Left forelimb (tissue), 1 donor: ENCODE measurements around the gene CPOX.
"Not testable (repeated sequence)": the region's sequence is repeated elsewhere in the genome, so short reads cannot be mapped to it uniquely, and the experiment has no call there.

Experiments
- DNase-seq: peaks from one replicate; pipeline ENCODE4 v3.0.0-alpha.2; 2018; ENCODE audit warnings: low spot score

Gene CPOX

DNA sequence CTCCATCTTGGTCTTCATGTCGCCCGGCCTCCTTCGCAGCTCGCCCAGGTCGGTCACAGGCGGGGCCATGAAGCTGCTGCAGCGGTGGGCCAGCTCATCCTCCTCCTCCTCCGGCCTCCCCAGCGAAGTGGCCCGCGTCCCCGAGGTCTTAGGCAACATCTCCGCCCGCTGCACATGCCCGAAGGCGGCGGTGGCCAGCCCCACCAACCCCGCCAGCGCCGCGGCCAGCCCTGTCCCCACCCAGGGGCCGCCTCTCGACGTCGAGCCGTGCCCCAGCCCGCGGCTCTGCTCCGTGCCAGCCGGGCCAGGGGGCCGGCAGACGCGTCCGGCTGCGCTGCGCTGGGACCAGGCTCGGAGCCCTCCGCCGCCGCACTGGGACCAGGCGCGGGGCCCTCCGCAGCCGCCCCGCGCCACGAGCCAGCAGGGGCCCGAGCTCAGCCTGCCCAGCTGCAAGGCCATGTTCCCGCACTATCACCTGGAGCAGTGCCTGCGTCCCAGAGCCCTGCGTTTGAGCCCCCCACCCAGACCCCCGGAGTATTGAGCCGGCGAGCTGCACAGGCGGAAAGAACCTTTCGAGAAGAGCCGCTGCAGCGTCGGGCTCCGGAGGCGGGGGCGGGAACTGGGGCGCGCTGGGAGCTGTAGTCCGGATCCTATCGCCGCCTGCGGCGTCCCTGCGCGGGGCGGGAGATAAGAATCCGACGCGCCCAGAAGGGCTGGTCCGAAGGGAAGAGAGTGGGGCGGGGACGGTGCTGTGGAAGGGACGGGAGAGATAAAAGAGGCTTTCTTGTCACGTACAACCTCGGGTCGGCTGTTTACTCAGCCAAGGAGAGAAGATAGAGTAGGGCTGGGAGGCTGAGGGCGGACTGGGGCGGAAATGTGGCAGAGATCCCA is at the start of gene CPOX:
Gene CPOX, minus strand, starts transcription at position 566 of the 891 bp plus-strand sequence. Its CDS starts 107 bp downstream, at position 459.
- peak; percentile 91 for DNase-seq

DNA sequence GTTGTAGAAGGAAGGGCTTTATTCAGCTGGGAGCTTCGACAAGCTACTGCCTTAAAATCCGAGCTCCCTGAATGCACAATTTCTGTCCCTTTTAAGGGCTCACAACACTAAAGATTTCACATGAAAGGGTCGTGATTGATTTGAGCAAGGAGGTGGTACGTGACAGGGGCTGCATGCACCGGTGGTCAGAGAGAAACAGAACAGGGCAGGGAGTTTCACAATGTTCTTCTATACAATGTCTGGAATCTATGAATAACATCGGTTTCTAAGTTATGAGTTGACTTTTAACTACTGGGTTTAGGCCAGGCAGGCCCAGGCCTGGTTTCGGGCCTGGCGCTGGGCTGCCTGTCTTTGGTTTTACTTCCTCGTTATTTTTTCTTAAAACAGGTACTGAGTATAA is 49.4 kb upstream of the CPOX start:
- DNase-seq, result not testable (repeated sequence)

DNA sequence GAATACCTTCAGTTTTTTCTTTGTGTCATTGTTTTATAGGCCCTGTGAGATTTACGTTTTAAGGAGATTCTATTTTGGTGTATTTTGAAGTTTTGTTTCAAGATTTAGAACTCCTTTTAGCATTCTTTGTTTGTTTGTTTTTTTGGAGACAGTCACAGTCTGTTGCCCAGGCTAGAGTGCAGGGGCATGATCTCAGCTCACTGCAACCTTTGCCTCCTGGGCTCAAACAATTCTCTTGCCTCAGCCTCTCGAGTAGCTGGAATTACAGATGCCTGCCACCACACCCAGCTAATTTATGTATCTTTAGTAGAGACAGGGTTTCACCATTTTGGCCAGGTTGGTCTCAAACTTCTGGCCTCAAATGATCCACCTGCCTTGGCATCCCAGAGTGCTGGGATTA is 48.3 kb upstream of the CPOX start:
- DNase-seq, result not testable (repeated sequence)

DNA sequence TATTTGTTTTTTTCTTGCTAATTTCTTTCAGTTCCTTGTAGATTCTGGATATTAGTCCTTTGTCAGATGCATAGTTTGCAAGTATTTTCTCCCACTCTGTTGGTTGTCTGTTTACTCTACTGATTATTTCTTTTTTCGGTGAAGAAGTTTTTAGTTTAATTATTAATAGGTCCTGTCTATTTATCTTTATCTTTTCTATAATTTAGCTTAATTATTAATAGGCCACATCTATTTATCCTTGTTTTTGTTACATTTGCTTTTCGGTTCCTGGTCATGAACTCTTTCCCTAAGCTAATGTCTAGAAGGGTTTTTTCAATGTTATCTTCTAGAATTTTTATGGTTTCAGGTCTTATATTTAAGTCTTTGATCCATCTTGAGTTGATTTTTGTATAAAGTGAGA is 45.1 kb upstream of the CPOX start:
- not testable (repeated sequence) for DNase-seq

DNA sequence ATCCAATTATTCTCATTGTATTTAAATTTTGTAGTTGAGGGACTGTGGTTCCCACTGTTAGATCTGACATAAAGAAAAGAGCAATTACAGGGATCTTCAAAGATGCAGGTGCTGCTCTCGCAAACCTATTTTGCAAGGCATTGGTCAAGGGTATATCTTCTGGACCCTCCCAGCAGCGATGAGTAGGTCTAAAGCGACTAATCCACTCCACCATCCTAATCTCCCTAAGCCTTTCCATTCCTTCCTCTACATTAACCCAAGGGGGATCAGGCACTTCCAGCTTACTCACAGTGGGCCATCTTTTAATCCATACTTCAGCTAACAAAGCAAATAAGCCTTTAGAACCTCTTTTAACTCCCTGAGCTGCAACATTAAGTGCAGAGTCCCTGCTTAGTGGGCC is 37.0 kb upstream of the CPOX start:
- DNase-seq, result no peak

DNA sequence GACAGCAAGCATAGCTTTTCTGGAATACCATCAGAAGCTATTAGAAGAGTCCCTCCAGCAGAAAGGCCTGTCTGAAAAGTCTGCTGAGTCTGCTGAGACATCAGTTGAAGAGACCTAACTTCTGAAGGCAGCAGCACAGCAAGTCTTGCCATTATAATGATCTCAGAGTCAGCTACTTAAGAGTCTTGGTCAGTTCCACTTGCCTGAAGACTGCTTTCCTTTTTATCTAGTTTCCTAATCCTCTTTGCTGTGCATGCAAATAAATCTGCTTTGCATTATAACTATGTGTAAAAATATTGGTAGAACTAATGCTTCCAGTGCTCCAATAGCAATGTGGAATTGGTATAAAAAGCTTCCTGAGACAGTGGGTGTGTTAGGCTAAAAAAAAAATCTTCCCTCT is 34.9 kb upstream of the CPOX start:
- DNase-seq, result no peak

DNA sequence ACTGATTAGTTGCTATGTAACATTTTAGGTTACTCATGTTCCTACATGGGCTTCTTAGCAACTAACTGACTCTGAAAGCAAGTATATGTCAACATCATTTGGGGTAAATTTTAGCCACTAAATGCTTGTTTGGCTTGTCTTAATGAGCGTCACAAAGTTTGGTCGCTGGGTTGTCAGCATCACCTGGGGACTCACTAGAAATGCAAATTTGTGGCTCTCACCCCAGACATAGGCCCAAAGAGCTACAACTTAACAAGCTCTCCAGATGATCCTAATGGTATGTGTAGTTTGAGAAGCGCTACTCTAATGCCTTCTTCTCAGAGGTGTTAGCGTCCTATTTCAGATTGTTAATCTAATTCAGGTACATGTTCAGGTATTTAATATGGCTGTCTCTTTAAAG is 32.7 kb upstream of the CPOX start:
- no peak for DNase-seq

DNA sequence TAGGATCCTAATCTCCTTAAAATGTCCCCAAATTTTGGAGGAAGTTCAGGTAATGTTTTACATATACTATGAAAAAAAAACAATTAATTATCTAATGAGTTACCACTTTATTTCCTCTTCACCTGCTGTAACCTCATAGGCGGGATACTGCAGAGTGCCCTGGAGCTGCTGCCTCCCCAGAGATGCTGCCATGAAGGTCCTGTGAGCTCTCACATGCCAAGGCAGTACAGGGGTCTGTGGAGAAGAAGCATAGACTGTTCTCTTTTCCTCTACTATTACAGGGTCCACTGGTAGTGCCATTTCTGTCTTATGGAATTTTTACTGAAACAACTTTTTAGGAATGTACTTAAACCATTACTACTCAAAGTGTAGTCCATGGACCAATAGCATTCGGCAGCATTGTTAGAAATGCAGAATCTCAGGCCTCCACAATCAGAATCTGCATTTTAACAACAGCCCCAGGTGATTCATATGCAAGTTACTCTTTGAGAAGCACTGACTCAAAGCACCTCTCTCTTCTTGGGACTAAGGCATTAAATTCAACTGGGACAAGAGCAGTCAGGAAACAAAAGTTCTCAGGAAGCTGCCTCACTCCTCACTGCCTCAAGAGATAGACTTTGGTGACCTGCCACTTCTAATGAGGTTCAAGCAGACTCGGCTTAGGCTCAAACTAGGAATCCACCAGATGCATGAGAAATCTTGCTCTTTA is 30.3 kb upstream of the CPOX start:
- DNase-seq, result no peak

DNA sequence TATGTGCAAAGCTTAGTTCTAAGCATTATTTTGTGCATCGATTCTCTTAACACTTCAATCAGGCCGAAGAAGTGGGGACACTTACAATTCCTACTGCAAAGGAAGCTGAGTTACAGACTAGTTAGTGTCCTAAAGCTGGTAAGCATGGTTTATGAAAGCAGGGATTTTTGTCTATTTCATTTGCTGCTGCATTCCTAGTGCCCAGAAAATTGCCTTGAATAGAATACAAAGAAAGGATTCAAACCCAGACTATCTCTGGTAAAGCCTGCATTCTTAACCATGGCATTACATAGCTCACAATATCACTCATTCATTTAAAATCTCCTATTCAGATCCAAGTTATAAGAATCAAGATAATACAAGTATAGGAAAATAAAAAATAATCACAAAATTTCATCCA is 24.4 kb upstream of the CPOX start:
- no peak for DNase-seq

DNA sequence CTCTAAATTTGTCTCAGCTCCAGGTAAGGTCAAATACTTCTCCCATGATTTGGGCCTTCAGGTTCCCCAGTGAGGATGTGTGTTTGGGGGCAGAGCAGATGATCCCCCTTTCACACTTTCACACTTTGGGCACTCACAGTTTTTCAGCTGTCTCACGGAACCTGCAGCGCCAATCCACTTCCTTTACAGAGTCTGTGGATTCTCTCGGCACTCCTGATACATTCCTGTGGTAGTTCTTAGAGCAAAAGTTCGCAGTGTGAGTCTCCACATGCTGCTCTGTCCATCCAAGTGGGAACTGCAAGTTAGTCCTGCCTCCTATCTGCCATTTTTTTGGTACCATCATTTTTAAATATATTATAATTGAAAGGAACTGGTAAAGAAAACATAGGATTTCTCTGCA is 20.2 kb upstream of the CPOX start:
- no peak for DNase-seq

DNA sequence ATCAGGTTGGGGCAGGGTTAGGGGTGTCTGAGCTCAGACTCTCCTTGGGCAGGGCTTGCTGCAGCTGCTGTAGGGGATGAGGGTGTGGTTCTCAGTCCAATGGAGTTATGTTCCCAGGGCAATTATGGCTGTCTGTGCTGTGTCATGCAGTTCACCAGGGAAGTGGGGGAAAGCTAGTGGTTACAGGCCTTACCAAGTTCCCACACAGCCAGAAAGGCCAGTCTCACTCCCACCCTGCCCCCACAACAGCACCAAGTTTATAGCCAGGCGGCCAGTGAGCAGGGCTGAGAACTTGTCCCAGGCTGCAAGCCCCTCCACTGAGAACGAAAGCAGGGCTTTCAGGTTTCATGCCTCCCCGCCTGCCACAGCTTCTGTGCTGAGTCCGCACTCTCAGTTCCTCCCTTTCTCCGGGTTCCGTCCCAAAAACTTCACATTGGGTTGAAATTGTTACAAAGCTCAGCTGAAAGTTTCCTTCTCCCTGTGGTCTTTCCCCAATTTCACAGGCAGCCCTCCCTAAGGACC is 19.6 kb upstream of the CPOX start:
- no peak for DNase-seq

DNA sequence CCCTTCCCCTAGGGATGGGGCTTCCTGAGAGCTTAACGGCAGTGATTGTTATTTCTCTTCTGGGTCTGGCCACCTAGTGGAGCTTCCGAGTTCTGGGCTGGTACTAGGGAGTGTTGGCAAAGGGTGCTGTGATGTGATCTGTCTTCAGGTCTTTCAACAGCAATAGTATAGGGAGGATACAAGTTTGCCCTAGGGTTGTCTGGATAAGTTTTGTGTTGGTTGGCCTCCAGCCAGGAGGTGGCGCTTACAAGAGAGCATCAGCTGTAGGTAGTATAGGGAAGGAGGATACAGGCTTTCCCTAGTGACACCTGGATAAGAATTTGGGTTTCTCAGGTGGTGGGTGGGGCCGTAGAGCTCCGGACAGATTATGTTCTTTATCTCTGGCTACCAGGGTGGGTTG is 19.2 kb upstream of the CPOX start:
- no peak for DNase-seq

DNA sequence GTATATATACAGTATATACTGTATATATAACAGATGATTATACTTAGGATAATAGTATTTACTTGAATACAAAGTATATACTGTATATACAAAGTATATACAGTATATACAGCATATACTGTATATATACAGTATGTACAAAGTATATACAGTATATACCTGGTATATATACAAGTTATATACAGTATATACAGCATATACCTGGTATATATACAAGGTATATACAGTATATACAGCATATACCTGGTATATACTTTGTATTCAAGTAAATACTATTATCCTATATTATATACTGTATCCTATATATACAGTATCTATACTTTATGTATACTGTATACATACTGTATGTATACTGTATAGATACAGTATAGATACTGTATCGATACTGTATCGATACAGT is 14.6 kb upstream of the CPOX start:
- DNase-seq, result no peak

DNA sequence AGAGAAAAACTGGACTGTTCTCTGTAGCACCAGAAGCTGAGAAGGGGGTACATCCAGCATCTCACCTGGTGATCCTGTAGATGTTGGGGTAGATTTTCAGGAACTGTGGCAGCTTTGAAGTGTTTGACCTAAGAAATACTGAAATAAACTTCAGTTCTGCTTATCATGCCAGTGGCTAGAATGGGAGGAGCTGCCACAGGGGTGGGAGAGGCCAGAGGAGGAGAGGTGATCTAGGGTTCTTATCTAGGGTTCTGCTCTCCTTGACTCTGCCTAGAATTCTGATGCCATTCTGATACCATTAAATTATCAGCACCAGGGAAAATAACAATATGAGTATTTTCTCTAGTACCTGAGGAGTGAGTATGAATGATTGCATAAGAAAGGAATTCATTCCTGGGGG is 10.2 kb upstream of the CPOX start:
- no peak for DNase-seq

DNA sequence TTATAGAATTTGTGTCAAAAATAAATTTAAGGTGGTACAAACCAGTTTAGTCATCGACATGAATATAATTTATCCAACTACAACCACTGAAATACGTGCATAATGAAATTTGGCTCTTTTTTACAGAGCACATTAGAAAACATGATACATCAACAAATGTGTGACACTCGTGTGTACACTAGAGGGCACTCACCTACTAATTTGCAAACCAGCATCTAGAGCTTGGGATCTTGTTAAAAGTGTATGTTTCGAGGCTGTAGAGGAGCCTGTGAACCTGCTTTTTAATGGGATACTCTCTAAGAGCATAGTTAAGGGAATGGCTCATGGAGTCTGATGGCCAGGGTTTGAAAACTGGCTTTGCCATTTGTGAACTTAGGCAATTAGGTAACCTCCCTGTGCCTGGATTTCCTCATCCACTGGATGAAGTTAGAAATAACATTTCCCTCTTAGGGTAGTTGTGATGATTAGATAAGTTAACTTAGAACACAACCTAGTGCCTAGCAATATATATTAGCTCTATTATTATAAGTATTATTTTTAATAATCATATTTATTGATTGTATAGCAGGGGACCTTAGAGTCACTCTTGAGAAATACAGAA is 8.8 kb upstream of the CPOX start:
- DNase-seq, result no peak

DNA sequence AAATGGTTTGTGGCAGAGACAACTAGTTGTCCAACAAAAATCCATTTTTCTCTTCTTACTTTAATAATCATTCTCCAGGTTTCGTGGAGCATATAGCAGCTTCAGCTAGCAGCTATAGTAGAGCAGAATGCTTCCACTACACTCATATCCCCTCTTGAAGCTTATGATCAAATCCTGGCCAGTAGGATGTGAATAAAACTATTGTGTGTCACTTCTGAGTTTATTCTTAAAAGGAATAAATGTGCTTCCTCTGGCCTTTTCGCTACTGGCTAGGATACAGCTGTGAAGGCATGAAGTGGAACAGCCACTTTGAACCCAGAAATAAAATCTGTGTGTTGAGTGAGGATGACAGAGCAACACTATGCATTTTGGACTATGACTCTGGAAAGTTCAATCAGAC is 7.8 kb upstream of the CPOX start:
- DNase-seq, result no peak

DNA sequence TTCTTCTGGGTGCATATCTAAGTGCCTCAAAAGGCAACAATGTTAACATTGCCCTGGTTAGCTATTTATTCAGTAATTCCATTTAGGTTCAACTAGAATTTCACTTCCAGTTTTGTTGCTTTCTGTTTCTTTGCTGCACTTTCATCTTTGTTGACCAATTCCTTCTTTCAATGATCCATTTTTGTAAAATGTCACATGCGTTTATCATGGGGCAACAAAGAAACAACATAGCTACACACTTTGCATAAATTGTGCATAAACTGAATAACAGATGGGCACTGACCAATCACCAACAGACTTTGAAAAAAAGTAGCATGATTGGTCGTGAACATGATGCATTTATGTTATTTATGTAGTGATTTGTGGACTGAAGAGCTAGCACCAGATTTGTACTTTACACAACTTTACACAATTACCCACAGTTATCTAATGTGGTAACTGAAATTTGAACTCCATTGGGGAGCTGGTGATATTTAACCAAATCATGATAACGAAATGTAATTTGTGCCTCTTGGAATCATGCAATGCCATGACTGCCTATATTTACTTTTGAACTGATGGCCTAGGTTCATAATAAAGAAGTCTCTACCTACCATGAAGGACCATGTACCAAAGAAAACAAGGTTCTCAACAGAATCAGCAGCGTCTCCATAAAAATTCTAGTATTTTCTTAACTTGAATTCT is 7.1 kb upstream of the CPOX start:
- no peak for DNase-seq

DNA sequence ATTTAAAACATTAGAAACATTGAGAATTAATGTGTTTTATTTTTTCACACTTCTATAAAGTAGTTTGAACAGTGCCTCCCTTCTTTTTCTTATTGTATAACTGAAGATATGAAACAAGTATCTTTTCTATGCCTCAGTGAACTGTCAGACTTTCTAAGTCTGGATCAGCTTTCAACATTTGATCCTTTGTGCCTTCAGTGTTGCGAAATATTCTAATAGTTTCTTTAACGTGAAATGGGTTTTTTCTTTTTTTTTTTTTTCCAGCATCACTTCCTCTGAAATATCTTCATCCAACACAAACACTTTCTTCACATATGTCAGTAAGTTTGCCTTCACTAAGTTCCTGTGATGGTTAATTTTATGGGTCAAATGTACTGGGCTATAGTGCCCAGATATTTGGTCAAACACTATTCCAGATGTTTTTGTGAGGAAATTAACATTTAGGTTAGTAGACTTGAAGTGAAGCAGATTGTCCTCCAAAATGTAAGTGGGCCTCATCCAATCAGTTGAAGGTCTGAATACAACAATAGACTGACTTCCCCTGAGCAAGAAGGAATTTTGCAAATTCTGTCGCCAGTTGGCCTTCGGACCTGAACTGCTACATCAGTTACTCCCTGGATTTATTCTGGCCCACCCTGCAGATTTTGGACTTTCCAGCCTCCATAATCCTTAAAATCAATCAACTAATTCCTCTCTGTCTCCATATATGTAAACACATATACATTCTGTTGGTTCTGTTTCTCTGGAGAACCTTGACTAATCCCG is 6.4 kb upstream of the CPOX start:
- no peak for DNase-seq

DNA sequence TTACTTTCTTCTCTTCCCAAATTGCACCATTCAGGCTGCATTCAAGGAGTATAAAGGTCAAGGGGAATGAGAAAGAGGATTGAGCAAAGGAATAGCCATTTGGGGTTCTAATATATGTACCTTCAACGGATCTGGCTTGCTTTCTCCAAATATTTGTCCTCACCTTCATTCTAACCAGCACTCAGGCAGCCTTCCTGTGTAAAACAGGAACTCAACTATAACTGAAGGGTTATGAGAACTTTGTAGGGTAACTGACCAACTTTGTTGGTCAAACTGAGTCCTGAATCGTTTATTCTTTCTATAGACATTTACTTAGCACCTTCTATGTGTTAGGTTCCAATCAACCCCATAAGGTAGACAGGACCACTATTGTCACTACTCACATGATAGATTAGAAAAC is 5.1 kb upstream of the CPOX start:
- DNase-seq, result no peak

DNA sequence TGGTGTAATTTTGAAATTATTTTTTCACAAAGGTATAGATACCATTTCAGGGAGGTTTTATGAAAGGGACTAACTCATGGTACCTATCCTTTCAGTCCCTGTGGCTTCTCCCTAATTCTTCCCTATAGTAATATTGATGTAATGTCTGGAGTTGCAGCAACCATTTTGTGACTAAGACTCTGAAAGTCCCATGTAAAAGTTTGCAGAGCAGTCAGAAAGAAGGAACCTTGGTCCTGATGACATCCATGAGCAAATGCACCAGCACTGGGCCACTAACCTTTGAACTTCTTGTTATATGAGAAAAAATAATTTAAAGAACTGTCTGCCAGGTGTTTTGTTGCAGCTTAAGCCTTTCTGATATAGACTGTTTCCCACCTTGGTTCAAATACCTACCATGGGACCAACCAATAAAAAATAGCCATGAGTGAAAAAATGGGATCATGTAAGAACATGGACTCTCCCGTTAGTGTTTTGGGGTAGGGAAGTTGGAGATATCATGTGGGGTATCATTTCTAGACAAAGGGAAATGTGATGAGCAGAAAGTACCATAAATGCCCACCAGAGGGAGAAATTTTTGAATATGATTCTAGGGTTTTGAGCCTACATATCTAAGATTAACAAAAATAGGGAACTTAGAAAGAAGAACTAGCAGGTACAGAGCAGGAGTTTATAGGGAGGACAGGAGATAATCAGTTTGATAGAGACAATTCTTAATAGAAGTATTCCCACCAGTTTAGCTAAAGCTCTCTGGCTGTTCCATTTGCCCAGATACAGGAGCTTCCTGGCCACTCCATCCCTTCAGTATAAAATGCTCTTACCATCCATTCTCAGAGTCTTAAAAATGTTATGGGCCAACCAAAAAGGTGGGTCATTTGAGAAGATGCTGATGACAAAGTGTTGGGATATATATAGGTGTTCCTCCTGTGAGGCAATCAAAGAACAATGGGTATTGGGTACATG is 3.4 kb upstream of the CPOX start:
- no peak for DNase-seq
